ENCODE results near the gene MEGF6.
"Not testable (repeated sequence)": the region's sequence is repeated elsewhere in the genome, so short reads cannot be mapped to it uniquely, and the experiment has no call there.

Gene MEGF6

DNA sequence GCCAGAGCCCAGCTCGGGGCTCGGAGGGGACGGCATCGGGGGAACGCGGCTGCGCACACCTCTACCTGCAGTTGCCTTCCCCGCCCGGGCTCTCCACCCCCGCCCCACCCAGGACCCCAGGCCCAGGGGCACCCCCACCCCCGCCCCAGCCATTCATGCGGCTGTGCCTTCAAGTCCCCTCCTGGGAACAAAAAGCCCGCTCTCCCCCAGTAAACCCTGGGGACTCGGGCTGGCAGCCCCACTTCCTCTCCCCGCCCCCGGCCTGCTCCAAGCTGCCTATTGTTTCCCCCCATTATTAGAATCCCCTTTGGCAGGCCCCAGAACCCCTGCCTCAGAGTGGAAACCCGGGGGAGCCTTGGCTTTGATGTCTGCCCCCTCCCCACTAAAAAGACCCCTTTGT is 18.0 kb downstream of the MEGF6 start:
- DNase-seq (ENCODE audit: low spot score) = no peak

DNA sequence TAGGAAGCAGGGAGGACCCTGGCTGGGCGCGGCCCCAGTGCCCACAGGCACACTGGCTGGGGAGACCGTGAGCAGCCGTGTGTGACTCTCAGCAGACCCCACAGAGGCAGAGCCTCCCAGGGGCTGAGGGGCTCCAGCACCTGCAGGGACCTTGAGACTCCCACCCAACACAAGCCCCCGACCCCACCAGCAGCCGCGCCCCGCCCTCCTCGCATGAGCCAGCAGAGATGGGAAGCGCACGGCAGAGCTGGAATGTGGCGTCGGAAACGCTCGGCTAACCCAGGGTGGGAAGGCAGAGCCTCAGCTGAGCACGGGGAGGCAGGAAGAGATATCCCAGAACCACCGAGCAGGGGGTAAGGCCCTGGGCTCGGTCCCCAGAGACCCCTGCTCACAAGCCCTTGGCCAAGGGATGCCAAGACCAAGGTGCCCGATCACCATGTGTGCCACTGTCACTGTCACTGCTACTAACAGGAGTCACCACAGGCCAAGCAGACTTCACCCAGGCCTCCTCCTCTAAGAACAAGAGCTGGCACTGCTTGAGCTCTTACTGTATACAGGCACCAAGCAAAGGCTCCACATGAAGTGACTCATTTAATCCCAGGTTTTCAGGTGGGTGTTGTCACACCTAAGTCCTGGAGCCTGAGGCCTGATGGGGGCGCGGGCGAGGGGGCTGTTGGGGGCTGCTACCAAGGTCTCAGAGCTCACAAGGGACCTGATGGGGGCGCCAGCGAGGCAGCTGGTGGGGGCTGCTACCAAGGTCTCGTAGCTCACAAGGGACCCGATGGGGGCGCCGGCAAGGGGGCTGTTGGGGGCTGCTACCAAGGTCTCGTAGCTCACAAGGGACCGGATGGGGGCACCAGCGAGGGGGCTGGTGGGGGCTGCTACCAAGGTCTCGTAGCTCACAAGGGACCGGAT is 20.1 kb downstream of the MEGF6 start:
- DNase-seq (ENCODE audit: low spot score) = no peak

DNA sequence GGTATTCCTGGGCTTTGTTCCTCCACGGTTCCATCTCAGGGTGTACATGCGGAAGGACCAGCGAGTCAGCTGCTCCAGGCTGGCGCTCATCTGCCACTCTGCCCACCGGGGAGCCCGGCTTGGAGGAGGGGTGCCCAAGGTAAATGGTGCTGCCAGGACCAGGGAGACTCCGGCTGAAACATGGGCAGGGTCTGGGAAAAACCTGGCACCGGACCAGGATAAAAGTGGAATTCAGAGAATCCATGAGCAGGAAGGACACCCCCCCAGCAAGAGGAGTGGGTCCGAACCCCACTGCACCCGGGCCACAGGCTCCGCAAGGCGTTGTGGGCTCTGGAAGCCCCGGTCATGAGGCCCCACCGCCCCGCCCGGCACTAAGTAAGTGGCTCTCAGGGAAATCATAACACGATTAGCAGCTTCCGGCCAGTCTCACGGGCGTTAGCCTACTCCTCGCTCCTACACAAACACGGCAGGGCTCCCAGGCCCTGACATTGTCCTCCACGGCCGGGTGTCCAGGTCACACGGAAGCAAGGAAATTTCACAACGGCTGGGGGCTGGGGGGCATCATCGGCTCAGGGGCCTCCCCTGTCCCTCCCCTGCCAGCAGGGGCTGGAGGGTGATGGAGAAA is 21.1 kb downstream of the MEGF6 start:
- no peak for DNase-seq (ENCODE audit: low spot score)

DNA sequence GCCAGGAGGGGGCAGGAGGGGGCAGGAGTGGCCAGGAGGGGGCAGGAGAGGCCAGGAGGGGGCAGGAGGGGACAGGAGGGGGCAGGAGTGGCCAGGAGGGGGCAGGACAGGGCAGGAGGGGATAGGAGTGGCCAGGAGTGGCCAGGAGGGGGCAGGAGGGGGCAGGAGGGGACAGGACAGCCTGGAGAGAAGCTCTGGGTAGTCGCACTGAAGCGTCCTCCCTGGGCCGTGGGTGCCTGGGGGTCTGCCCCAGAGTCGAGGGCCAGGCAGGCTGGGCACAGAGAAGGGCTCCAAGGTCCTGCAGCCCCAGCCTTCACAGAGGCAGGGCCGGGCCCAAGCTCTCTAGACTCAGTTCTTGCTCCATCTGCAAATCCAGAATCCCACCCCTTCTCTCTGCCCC is 22.9 kb downstream of the MEGF6 start:
- no peak for DNase-seq (ENCODE audit: low spot score)

DNA sequence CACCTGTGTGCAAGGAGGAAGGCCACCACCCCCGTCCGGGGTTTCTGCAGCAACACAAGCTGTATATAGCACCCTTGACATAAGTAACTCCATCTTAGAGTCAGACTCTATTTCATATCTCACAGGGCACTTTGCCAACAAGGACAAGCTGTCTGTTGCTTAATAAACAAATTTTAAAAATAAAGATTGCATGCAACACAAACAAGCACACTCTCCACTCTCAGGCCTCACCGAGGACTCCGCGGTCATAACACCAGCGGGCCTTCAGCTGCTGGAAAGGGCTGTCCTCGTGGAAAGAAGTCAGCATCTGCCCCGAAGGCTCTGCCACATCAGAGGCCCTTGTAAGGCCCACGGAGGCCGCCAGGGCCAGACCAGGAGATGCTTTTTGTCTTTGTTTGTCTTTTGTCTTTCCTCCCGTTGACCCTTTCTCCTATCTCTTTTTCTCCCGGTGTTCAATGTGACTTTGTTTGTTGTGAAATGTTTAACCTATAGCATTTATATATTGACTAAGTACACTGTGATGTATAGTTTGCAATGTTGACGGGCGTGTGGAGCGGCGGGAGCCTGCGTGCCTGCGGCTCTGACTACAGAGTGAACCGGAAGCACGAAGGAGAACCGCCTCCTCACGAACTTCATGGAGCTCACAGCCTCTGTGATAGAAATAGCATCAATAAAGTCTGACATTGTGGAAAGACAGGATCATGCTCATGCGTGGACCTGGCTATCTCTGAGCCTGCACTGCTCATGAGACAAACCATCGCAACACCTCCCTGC is 24.1 kb downstream of the MEGF6 start:
- no peak for DNase-seq (ENCODE audit: low spot score)

DNA sequence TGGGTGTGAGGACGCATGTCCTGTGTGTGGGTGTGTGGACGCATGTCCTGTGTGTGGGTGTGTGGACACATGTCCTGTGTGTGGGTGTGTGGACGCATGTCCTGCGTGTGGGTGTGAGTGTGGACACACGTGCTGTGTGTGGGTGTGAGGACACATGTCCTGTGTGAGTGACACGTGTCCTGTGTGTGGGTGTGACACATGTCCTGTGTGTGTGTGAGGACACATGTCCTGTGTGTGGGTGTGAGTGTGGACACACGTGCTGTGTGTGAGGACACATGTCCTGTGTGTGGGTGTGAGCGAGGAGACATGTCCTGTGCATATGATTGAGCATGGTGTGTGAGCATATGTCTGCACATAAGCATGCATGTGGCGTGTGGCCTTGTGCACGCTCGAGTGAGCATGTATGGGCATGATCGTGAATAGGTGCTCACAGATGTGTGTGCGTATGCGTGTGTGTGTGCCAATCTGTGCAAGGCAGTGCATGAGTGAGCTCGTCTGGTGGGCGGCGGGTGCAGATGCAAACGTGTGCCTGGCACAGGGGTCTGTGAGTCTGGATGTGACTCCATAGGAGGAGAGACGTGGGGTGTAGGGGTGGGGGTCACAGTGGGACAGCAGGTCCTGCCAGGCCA is 25.3 kb downstream of the MEGF6 start:
- DNase-seq (ENCODE audit: low spot score) = no peak

DNA sequence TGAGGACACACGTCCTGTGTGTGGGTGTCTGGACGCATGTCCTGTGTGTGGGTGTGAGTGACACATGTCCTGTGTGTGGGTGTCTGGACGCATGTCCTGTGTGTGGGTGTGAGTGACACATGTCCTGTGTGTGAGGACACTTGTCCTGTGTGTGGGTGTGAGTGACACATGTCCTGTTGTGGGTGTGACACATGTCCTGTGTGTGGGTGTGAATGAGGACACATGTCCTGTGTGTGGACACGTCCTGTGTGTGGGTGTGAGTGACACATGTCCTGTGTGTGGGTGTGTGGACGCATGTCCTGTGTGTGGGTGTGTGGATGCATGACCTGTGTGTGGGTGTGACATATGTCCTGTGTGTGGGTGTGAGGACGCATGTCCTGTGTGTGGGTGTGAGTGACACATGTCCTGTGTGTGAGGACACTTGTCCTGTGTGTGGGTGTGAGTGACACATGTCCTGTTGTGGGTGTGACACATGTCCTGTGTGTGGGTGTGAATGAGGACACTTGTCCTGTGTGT is 25.9 kb downstream of the MEGF6 start:
- not testable (repeated sequence) for DNase-seq (ENCODE audit: low spot score)

DNA sequence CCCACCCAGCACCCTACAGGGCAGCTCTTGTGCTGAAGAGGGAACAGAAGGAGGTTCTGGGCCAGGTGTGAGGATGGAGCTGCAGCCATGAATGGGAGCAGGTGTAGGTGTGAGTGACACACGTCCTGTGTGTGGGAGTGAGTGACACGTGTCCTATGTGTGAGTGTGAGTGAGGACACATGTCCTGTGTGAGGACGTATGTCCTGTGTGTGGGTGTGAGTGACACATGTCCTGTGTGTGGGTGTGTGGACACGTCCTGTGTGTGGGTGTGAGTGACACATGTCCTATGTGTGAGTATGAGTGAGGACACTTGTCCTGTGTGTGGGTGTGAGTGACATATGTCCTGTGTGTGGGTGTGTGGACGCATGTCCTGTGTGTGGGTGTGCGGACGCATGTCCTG is 26.4 kb downstream of the MEGF6 start:
- DNase-seq (ENCODE audit: low spot score) = no peak

DNA sequence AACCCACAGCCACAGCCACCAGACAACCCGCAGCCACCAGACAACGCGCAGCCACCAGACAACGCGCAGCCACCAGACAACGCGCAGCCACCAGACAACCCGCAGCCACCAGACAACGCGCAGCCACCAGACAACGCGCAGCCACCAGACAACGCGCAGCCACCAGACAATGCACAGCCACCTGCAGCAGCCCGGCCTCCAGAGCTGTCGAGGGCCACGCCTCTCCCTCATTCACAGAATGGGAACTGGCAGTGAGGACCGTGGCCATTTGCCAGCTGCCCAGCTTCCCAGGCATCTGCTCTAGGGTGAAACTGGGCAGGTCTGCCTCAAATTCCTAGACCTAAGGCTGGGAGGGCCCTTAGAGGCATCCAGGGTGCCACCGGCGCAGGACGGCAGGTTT is 27.6 kb downstream of the MEGF6 start:
- DNase-seq (ENCODE audit: low spot score) = not testable (repeated sequence)

DNA sequence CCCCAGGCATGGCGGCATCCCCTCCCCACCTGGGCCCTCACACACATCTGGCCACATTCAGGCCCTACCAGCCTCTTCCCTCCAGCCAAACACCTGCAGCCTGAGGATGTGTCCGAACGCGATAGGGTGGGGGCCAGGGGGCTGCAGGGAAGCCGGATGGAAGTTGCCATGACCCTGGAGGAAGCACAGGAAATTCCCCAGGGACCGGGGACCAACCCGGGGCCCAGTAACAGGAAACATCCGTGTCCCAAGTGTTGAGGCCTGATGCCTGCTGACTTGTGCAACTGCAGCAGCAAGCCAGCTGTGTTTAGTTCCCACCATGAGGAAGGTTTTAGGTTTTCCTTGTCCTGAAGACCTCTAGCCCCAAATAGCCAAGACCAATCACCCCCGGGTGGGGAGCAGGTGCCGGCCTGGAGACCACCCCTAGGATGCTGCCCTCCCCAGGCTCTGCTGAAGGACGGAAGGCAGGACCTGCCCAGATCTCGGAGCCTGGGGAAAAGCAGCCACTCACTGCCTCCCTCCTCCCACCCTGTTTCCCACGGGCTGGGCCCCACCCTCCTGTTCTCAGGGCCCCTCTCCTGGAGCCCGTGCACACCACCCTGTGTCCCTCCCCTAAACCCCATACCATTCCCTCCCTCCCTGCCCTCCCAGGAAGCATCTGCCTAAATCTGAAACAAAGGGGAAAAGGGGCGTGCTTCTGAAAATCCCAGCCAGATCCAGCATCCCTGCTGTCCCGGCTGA is 29.8 kb downstream of the MEGF6 start:
- no peak for DNase-seq (ENCODE audit: low spot score)

DNA sequence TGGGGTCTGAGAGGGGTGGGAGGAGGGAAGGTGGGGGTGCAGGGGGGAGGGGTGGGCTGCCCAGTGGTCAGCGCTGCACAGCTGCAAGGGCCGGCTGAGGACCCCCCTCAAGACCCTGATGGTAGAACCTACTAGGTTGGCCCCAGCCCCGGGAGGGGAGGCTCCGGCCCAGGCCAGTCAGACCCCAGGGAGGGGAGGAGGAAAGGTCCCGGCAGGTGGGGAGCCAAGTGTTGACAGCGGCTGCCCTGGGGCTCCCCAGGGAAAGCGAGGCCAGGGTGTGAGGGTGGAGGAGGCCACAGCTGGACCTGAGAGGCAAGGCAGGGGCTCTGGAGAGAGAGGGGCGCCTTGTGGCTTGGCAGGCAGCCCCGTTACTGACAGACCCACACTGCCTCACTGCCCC is 31.1 kb downstream of the MEGF6 start:
- DNase-seq (ENCODE audit: low spot score) = no peak

DNA sequence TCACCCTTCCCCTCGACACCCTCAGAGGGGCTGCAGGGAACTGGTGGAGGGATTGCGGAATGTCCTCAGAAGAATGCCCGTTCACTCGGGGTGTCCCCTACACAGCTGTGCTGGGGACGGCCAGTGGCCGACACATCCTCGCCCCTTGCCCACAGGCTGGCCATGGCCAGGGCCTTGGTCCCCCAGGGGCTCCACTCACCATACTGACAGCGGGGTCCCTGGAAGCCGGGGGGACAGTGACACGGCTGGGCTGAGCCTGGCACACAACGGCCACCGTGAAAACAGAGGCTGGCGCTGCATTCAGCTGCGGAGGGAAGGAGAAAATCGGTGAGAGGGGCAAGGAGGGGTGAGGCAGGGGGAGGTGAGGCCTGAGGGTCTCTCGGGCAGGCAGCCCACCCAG is 31.7 kb downstream of the MEGF6 start:
- no peak for DNase-seq (ENCODE audit: low spot score)

DNA sequence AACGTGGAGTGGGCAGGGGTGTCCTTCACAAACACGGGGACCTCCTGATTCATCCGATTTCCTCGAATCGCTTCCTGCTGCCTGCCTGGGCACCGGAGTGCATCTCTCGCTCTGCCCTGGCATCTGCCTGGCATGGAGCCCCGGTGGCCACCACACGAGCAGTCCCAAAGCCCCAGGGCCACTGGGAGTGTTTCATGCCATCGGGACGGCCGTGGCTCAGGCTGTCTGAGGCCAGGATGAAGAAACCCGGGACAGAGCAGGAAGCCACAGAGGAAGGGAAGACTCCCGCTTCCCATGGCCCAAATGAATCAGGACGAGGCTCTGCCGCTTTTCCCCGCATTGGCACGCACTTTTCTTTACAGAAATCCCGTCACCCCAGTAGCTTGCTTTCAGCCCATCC is 32.4 kb downstream of the MEGF6 start:
- no peak for DNase-seq (ENCODE audit: low spot score)

DNA sequence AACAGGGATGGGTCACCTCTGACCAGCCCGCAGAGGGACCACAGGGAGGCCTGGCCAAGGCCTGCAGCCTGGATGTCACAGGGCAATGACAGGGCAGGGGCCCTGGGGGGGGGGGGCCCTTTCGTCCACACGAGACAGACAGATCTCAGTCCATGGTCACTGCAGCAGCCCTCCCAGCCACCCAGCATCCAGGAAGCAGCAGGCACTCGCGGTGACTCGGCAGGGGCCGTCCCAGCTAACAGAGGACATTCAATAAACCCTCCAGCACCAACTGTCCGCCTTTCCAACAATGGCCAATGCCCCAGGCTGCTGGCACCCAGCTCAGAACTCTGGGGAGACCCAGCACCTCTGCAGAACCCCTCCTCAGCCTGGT is 32.9 kb downstream of the MEGF6 start:
- no peak for DNase-seq (ENCODE audit: low spot score)

DNA sequence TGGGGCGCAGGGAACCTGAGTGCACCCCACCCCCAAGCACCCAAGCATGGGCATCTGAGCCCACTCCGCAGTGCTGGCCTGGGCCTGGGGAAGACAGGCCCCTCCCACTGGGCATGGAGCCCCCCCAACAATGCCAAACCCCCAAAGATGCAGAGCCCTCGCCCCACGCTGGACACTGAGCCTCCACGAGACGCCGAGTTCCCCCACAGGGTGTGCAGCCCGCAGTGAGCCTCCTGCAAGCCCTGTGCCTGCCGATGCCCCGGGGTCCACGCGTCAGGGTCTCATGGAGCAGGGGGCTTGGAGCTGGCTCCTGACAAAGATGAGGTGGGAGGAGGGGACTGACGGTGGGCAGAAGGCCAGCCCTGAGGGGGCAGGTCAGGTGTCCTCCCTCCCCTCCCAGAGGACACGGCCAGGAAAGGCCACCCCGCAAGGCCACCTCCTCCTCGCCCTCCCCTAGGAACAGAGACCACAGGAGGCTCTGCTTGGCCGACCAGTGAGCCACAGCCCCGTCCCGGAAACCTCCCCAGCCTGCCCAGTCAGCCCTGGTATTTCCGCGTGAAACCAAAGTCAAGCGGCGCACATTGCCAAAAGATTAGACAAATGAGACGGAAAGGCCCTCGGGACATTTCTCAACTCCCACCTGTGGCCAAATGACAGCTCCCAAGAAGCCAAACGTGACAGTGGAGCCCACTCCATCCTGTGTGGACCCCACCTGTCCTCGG is 33.4 kb downstream of the MEGF6 start:
- DNase-seq (ENCODE audit: low spot score) = no peak

DNA sequence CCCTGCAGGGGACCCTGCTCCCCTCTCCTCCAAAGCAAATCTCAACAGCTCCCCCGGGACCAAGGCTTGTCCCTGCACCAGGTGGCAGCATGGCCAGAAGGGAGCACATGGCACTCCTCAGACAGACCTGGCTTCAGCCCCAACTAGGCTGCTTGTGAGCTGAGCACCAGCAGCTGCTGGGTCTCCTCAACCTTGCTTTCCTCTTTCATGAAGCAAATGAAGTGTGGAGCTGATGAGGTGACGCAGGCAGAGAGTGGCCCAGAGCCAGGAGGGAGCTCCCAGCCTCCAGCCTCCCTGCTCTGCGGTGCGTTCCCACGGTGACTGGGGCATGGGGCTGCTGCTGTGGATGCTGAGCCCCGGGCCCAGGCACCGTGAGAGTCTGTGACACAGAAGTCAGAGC is 34.0 kb downstream of the MEGF6 start:
- DNase-seq (ENCODE audit: low spot score) = no peak

DNA sequence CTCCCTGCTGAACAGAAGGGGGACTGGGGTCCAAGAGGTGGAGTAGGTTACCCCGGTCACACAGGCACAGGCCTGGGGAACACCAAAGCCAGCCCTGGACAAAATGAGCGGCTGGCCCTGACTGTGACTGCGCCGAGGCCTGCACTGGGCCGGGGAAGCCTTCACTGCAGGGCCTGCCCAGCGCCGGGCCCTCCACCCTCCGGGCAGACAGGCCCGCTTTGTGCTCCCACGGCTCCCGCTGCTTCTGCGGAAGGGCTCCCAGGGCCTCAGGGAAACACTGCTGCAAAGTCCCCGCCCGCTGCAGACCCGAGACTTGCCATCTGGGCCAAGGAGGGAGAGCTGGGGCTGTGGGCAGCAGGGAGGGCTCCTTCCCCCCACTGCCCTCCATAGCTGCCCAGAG is 35.3 kb downstream of the MEGF6 start:
- DNase-seq (ENCODE audit: low spot score) = no peak

DNA sequence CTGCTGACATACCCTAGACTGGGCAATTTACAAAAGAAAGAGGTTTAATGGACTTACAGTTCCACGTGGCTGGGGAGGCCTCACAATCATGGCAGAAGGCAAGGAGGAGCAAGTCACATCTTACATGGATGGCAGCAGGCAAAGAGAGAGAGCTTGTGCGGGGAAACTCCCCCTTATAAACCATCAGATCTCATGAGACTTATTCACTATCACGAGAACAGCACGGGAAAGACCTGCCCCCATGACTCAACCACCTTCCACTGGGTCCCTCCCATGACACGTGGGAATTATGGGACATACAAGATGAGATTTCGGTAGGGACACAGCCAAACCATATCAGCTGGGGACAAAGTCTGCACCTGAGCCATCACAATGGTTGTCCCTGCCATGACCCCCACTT is 35.8 kb downstream of the MEGF6 start:
- DNase-seq (ENCODE audit: low spot score) = not testable (repeated sequence)

DNA sequence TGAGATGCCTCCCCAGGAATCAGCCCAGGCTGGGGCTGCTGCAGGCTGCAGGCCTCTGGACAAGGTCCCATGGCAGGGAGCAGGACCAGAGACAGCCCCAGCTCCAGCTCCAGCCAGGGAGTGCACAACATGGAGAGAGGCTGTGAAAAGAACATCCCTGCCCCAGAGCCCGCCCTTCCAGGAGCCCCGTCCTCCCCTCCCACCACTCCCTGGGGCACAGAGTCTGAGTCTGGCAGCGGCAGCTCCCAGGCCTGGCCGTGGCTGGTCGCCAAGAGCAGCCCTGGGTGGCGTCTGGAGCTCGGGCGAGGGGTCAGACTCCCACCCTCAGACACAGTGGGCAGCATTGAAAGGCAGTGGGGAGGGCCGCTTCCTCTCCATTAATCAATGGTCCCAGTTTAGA is 37.8 kb downstream of the MEGF6 start:
- DNase-seq (ENCODE audit: low spot score) = no peak

DNA sequence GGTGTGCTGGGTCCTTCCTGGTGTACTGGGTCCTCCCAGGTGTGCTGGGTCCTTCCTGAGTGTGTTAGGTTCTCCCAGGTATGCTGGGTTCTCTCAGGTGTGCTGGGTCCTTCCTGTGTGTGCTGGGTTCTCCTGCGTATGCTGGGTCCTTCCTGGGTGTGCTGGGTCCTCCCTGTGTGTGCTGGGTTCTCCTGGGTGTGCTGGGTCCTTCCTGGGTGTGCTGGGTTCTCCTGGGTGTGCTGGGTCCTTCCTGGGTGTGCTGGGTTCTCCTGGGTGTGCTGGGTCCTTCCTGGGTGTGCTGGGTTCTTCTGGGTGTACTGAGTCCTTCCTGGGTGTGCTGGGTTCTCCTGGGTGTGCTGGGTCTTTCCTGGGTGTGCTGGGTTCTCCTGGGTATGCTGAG is 38.7 kb downstream of the MEGF6 start:
- not testable (repeated sequence) for DNase-seq (ENCODE audit: low spot score)

DNA sequence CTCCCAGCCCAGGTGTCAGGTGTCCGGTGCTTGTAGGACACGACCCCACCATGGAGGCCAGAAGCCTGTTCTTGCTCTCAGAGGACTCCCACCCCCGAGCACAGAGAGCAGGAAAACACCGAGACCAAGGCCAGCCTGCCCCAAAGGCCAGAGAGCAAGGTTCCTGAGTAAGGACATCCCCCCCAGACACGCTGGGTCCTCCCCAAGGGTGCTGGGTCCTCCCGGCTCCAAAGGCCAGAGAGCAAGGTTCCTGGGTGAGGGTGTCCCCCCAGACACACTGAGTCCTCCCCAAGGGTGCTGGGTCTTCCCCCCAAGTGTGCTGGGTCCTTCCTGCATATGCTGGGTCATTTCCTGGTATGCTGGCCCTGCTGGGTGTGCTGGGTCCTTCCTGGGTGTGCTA is 40.0 kb downstream of the MEGF6 start:
- no peak for DNase-seq (ENCODE audit: low spot score)
